ENCODE data around the gene RASGRF2.

RASGRF2 gene

DNA sequence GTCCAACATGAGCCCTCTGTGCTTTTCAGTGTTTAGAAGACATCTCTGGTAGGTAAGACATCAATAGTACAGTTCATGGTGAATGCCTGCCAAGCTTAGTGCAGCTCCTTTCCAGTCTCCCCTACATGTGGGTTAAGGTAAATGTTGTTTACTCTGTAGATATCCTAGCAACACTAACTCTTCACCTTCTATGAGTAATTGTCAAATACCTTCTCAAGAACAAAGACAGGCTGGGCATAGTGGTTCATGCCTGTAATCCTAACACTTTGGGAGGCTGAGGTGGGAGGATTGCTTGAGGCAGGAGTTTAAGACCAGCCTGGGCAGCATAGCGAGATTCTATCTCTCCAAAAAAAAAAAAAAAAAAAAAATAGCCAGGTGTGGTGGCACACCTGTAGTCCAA is 18.7 kb upstream of the RASGRF2 start:
- H4K20me1 ChIP-seq (ENCODE audit: control insufficient read depth, insufficient read depth, low read depth, low read length), result no peaks in the 10 kb centered on the region
- no peaks in the 10 kb centered on the region for H3K27me3 ChIP-seq (ENCODE audit: control insufficient read depth, low read length)
- H3K36me3 ChIP-seq (ENCODE audit: control insufficient read depth, low read length), result no peaks in the 10 kb centered on the region
- H3K4me2 ChIP-seq (ENCODE audit: low read length), result no peak overlapping the region
- H3K4me3 ChIP-seq (ENCODE audit: low read length), result no peak overlapping the region
- H3K9me3 ChIP-seq (ENCODE audit: control insufficient read depth, insufficient read depth, low read length), result no peaks in the 10 kb centered on the region
- H3K9me2 ChIP-seq (replicated peaks; ENCODE audit: control insufficient read depth, low read length), result no peaks in the 10 kb centered on the region
- H3K79me2 ChIP-seq (ENCODE audit: control insufficient read depth, low read length), result no peaks in the 10 kb centered on the region
- no peaks in the 10 kb centered on the region for H3K4me1 ChIP-seq (ENCODE audit: control insufficient read depth, low read length)
- no peak overlapping the region for H3K27ac ChIP-seq (ENCODE audit: low read depth, low read length)
- TF ChIP-seq, protein P1, sequence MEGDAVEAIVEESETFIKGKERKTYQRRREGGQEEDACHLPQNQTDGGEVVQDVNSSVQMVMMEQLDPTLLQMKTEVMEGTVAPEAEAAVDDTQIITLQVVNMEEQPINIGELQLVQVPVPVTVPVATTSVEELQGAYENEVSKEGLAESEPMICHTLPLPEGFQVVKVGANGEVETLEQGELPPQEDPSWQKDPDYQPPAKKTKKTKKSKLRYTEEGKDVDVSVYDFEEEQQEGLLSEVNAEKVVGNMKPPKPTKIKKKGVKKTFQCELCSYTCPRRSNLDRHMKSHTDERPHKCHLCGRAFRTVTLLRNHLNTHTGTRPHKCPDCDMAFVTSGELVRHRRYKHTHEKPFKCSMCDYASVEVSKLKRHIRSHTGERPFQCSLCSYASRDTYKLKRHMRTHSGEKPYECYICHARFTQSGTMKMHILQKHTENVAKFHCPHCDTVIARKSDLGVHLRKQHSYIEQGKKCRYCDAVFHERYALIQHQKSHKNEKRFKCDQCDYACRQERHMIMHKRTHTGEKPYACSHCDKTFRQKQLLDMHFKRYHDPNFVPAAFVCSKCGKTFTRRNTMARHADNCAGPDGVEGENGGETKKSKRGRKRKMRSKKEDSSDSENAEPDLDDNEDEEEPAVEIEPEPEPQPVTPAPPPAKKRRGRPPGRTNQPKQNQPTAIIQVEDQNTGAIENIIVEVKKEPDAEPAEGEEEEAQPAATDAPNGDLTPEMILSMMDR (IDR thresholded peaks at IDR 0.05; ENCODE audit: low read depth, low read length, poor library complexity, severe bottlenecking), result no peak
- no peak for TF ChIP-seq EZH2phosphoT487 (IDR thresholded peaks at IDR 0.05; ENCODE audit: borderline replicate concordance, low read length)
- no peaks in the 10 kb centered on the region for H3F3A ChIP-seq (ENCODE audit: control insufficient read depth, insufficient read depth)

DNA sequence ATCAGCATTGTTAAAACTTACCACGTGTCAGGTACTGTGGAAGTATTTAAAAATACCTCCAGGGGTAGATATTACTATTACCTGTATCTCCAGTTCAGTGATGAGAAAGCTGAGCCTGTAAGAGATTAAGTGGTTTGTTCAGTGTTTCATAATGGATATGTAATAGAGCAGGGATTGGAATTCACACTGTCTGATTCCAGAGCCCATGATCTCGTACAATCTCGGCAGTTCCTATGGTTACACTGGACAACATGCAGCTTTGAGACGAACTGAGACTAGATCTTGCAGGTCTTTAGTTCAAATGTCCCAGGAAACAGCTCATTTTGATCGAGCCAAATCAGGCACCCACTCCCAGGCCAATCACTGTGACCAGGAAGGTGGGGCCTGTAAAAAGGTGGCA is 8.8 kb upstream of the RASGRF2 start:
- Histone ChIP-seq H3K27ac (ENCODE audit: low read depth, low read length) (no peak overlapping the region), H4K20me1 (ENCODE audit: control insufficient read depth, insufficient read depth, low read depth, low read length) (no peaks in the 10 kb centered on the region), H3K79me2 (ENCODE audit: control insufficient read depth, low read length) (no peaks in the 10 kb centered on the region), H3K9me2 (replicated peaks; ENCODE audit: control insufficient read depth, low read length) (no peaks in the 10 kb centered on the region), H3K4me3 (ENCODE audit: low read length) (no peak overlapping the region), H3K27me3 (ENCODE audit: control insufficient read depth, low read length) (no peaks in the 10 kb centered on the region), H3K9me3 (ENCODE audit: control insufficient read depth, insufficient read depth, low read length) (no peaks in the 10 kb centered on the region), H3K36me3 (ENCODE audit: control insufficient read depth, low read length) (no peaks in the 10 kb centered on the region), H3K4me1 (ENCODE audit: control insufficient read depth, low read length) (no peaks in the 10 kb centered on the region), H3F3A (ENCODE audit: control insufficient read depth, insufficient read depth) (no peaks in the 10 kb centered on the region), H3K4me2 (ENCODE audit: low read length) (no peak overlapping the region)
- TF ChIP-seq EZH2phosphoT487 (IDR thresholded peaks at IDR 0.05; ENCODE audit: borderline replicate concordance, low read length), result no peak
- TF ChIP-seq, protein P1 (IDR thresholded peaks at IDR 0.05; ENCODE audit: low read depth, low read length, poor library complexity, severe bottlenecking), result no peak

DNA sequence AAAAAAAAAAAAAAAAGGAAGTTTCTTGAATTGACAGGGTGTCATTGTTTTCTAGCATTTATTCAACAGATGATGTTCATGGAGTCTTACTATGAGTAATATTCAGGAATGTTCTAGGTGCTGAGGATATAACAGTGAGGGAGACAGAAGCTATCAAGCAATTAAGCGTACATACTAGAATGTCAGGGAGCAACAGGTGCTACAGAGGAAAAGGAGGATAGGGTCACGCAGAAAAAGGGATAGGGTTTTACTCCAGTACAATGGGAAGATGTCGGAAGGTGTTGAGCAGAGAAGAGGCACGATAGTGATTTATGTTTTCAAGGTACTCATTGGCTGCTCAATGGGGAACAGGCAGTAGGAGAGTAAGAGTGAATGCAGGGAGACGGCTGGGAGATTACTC is 6.6 kb upstream of the RASGRF2 start:
- Histone ChIP-seq H3K4me3 (ENCODE audit: low read length) (no peak overlapping the region), H3K9me3 (ENCODE audit: control insufficient read depth, insufficient read depth, low read length) (no peaks in the 10 kb centered on the region), H3K9me2 (replicated peaks; ENCODE audit: control insufficient read depth, low read length) (no peaks in the 10 kb centered on the region), H3K4me2 (ENCODE audit: low read length) (no peak overlapping the region), H4K20me1 (ENCODE audit: control insufficient read depth, insufficient read depth, low read depth, low read length) (no peaks in the 10 kb centered on the region), H3K79me2 (ENCODE audit: control insufficient read depth, low read length) (no peaks in the 10 kb centered on the region), H3K27ac (ENCODE audit: low read depth, low read length) (no peak overlapping the region), H3K27me3 (ENCODE audit: control insufficient read depth, low read length) (no peaks in the 10 kb centered on the region), H3K36me3 (ENCODE audit: control insufficient read depth, low read length) (no peaks in the 10 kb centered on the region), H3K4me1 (ENCODE audit: control insufficient read depth, low read length) (no peaks in the 10 kb centered on the region), H3F3A (ENCODE audit: control insufficient read depth, insufficient read depth) (0 out of 2 replicates have a peak, but pooled peaks cover 2% of the 10 kb centered on the region)
- TF ChIP-seq, protein P1 (IDR thresholded peaks at IDR 0.05; ENCODE audit: low read depth, low read length, poor library complexity, severe bottlenecking), result no peak
- TF ChIP-seq EZH2phosphoT487 (IDR thresholded peaks at IDR 0.05; ENCODE audit: borderline replicate concordance, low read length), result no peak
